ENCODE measurements around the gene GALR2.

The GALR2 gene

GRCh38 chr17:76124582-76125390 is 50.2 kb downstream of the GALR2 start:
- DNase-seq, result no peak

GRCh38 chr17:76125391-76125675 is 50.8 kb downstream of the GALR2 start:
- no peak for DNase-seq

- DNase-seq, result no peak
These were observed 51.3 kb downstream of the GALR2 start for GRCh38 chr17:76125922-76126321.

All from amygdala (tissue), 56 donors.